ENCODE measurements around the gene PDXDC1. TPM values are rescaled to one million over a fixed set of nuclear protein-coding genes. Genes with fewer than 3 reads are reported as not detected.
"Not testable (repeated sequence)": the region's sequence is repeated elsewhere in the genome, so short reads cannot be mapped to it uniquely, and the experiment has no call there.

The PDXDC1 gene
- total RNA-seq, 1 donor from 2014 or later = 55.5 TPM

DNA sequence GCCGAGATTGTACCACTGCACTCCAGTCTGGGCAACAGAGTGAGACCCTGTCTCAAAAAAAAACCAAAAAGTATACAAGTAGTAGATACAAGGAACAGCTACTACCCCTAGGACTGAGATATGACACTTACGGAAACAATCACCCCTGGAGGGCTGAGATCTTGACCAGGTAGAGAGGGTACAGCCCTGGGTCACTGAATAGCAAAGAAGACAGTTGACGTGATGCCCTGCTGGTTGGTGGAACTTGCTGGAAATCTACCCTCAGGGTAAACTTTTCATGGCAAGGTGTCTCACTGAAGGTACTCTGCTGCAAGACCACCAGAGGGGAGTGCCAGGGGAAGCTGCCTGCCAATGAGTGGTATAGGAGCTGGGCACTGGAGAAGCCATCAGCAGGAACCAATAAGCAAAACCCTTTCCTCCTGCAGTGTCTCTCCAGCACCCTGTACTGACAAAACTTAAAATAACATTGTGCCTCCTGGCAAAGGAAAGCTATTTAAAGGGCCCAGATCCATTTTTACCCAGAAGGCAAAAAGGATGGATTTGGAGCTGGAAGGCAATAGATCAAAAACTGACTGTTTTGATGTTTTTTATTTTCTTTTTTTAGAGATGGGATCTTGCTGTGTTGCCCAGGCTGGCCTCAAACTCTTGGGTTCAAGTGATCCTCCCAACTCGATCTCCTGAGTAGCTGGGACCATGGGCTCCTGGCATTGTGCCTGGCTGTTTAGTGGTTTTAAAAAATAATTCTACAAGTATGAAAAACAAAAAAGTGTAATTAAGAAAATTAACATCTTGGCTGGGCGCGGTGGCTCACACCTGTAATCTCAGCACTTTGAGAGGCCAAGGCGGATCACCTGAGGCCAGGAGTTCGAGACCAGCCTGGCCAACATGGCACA, 11.3 kb upstream of the PDXDC1 start:
- DNase-seq (ENCODE audit: low read depth) = no peak
- Histone ChIP-seq H3K4me3 (ENCODE audit: low read depth, low read length) (no peak overlapping the region), H3K27me3 (ENCODE audit: control insufficient read depth, insufficient read depth, low read length) (peaks cover 4% of the 10 kb centered on the region), H3K36me3 (ENCODE audit: control insufficient read depth, insufficient read depth, low read length) (no peaks in the 10 kb centered on the region)
- TF ChIP-seq, protein P1, sequence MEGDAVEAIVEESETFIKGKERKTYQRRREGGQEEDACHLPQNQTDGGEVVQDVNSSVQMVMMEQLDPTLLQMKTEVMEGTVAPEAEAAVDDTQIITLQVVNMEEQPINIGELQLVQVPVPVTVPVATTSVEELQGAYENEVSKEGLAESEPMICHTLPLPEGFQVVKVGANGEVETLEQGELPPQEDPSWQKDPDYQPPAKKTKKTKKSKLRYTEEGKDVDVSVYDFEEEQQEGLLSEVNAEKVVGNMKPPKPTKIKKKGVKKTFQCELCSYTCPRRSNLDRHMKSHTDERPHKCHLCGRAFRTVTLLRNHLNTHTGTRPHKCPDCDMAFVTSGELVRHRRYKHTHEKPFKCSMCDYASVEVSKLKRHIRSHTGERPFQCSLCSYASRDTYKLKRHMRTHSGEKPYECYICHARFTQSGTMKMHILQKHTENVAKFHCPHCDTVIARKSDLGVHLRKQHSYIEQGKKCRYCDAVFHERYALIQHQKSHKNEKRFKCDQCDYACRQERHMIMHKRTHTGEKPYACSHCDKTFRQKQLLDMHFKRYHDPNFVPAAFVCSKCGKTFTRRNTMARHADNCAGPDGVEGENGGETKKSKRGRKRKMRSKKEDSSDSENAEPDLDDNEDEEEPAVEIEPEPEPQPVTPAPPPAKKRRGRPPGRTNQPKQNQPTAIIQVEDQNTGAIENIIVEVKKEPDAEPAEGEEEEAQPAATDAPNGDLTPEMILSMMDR (IDR thresholded peaks at IDR 0.05; ENCODE audit: insufficient read depth, low read length, poor library complexity, severe bottlenecking) = no peak

DNA sequence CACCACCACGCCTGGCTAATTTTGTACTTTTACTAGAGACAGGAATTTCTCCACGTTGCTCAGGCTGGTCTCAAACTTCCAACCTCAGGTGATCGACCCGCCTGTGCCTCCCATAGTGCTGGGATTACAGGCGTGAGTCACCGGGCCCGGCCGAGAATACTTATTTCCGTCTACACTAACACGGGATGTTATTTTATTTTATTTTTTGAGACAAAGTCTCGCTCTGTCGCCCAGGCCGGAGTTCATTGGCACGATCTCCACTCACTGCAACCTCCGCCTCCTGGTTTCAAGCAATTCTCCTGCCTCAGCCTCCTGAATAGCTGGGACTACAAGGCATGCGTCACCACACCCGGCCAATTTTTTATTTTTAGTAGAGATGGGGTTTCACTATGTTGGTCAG, 9.5 kb upstream of the PDXDC1 start:
- Histone ChIP-seq H3K27me3 (ENCODE audit: control insufficient read depth, insufficient read depth, low read length) (peaks cover 4% of the 10 kb centered on the region), H3K4me3 (ENCODE audit: low read depth, low read length) (no peak overlapping the region), H3K36me3 (ENCODE audit: control insufficient read depth, insufficient read depth, low read length) (no peaks in the 10 kb centered on the region)
- TF ChIP-seq, protein P1 (IDR thresholded peaks at IDR 0.05; ENCODE audit: insufficient read depth, low read length, poor library complexity, severe bottlenecking) = no peak
- DNase-seq (ENCODE audit: low read depth) = no peak

DNA sequence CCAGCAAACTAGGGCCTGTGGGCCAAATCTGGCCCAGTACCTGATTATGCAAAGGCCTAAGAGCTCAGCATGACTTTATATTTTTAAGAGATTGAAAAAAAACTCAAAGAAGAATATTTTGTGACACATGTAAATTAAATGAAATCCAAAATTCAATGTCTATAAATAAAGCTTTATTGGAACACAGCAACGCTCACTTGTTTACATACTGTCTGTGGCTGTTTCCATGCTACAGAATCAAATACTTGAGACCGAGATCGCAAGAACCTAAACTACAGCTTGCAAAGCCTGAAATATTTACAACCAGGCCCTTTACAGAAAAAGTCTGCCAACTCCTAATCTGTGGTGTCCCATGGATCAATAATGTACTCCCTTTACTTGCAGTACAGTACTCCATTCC, 5.0 kb upstream of the PDXDC1 start:
- not testable (repeated sequence) for H3K27me3 ChIP-seq (ENCODE audit: control insufficient read depth, insufficient read depth, low read length); H3K36me3 ChIP-seq (ENCODE audit: control insufficient read depth, insufficient read depth, low read length); H3K4me3 ChIP-seq (ENCODE audit: low read depth, low read length); DNase-seq (ENCODE audit: low read depth)

DNA sequence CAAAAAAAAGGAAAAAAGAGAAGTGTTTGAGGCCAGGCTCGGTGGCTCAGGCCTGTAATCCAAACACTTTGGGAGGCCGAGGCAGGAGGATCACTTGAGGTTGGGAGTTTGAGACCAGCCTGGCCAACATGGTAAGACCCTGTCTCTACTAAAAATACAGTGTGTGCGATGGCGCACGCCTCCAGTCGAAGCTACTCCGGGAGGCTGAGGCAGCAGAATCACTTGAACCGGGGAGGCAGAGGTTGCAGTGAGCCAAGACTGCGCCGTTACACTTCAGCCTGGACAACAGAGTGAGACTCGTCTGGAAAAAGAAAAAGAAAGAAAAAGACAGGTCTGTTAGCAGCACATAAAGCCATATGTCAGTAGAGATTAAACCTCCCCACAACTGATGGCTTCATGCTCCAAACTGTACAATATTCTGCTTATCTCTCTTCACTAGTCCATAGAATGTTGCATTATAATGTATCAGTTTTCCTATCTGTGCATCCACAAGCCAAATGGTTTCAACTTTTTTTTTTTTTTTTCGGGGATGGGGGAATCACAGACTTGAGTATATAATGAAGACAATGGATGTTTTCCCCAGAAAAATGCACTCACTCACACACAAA, 3.1 kb upstream of the PDXDC1 start:
- H3K4me3 ChIP-seq (ENCODE audit: low read depth, low read length); H3K27me3 ChIP-seq (ENCODE audit: control insufficient read depth, insufficient read depth, low read length); DNase-seq (ENCODE audit: low read depth); H3K36me3 ChIP-seq (ENCODE audit: control insufficient read depth, insufficient read depth, low read length): not testable (repeated sequence)

DNA sequence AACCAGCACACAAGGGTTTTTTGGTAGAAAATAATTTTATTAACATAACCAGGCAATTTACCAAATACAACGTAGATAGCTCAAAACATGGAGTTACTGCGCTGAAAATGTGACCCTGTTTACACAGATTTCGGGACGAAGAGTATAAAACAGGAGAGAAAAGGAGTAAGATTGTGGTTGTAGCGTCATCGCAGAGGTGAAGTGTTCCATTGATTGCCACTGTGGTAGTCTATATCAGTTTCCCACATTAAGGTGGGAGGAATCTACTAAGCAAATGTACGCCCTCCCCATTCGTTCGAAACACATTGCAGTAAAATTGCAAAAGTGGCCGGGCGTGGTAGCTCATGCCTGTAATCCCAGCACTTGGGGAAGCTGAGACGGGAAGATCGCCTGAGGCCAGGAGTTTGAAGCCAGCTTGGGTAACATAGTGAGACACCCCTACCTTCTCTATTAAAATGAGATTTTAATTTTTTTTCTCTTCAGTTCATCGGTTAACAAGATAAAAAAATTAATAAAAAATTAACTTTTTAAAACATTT, 972 bp upstream of the PDXDC1 start:
- DNase-seq (ENCODE audit: low read depth); H3K27me3 ChIP-seq (ENCODE audit: control insufficient read depth, insufficient read depth, low read length); H3K36me3 ChIP-seq (ENCODE audit: control insufficient read depth, insufficient read depth, low read length): not testable (repeated sequence)
- peak overlapping the region; percentile 95 for H3K4me3 ChIP-seq (ENCODE audit: low read depth, low read length)

DNA sequence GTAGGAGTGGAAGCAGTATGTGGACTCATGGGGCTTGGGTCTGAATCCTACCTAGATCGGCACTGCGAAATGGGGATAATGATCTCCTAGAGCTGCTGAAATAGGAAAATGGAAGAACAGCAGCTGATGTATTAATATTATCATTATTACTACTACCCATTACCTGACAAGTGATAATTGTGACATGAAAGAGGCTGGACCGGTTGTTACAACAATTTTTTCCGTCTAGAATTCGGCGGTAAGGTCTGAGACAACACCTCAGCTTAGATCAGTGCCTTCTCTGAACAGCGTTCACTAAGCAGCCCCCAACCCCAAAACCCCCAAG, 533 bp upstream of the PDXDC1 start:
- DNase-seq (ENCODE audit: low read depth); H3K27me3 ChIP-seq (ENCODE audit: control insufficient read depth, insufficient read depth, low read length); H3K36me3 ChIP-seq (ENCODE audit: control insufficient read depth, insufficient read depth, low read length): not testable (repeated sequence)
- peak overlapping the region; percentile 95 for H3K4me3 ChIP-seq (ENCODE audit: low read depth, low read length)

DNA sequence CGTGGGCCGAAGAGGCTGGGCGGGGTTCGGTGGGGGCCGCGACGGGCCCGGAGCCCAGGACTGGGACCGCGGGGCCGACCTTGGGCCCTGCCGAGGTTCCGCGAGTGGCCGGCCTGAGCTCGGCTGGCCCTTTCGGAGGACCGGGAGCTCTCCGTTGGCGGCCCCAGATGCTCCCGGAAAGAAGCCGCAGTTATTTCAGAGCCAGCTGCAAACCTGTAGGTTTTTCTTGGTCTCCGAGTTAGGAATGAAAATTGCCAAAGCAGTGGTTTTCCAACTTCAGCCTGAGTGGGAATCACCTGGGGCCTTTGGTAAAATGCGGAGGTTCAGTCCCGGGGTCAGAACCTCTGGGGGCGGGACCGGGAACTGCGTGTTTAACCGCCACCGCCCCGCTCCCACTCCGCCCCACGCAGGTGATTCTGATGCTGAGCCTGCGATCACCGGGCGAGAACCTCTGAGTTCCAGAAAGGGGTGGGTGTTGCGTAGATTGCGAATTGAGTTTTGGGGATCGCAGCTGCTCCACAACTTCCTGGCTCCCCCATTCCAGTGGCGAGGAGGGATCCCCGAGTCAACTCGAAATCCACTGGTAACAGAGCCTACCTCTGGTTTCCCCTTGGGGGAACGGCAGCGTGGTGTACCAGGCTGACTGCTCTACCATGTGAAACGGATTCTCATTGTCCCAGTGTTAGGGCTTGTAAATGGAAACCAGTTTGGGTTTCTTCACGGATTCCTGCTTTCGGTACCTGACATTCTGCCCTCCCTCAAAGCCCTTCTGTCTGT, 780 bp downstream of the PDXDC1 start:
- DNase-seq (ENCODE audit: low read depth); H3K27me3 ChIP-seq (ENCODE audit: control insufficient read depth, insufficient read depth, low read length); H3K36me3 ChIP-seq (ENCODE audit: control insufficient read depth, insufficient read depth, low read length): not testable (repeated sequence)

DNA sequence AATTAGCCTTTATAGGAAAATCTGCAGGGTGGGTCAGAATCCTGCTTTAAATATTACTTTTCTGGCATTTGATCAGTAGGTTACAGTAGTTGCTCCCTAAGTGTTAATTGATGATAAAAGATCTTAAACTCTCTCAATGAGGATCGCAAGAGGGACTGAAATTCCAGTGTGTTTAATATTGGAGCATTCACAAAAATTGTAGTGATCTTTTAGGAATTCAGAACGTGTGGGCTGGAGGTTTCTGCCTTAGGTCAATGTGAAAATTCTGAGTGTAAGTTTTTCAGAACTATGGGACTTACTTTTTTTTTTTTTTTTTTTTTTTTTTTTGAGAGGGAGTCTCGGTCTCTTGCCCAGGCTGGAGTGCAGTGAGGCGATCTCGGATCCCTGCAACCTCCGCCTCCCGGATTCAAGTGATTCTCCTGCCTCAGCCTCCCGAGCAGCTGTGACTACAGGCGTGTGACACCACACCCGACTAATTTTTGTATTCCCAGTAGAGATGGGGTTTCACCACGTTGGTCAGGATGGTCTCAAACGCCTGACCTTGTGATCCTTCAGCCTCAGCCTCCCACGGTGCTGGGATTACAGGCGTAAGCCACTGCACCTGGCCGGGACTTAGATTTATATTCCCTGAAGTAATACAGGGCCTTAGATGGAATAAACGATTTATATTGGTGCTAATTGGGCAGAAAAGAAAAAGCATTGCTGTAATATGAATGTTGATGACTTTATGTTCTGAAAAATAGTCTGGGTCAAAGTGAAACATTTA, 2.3 kb downstream of the PDXDC1 start:
- H3K27me3 ChIP-seq (ENCODE audit: control insufficient read depth, insufficient read depth, low read length); H3K4me3 ChIP-seq (ENCODE audit: low read depth, low read length); H3K36me3 ChIP-seq (ENCODE audit: control insufficient read depth, insufficient read depth, low read length); DNase-seq (ENCODE audit: low read depth): not testable (repeated sequence)

More for the DNA sequence above, 780 bp downstream of the PDXDC1 start:
- H3K4me3 ChIP-seq (ENCODE audit: low read depth, low read length) = peak overlapping the region; percentile 95

DNA sequence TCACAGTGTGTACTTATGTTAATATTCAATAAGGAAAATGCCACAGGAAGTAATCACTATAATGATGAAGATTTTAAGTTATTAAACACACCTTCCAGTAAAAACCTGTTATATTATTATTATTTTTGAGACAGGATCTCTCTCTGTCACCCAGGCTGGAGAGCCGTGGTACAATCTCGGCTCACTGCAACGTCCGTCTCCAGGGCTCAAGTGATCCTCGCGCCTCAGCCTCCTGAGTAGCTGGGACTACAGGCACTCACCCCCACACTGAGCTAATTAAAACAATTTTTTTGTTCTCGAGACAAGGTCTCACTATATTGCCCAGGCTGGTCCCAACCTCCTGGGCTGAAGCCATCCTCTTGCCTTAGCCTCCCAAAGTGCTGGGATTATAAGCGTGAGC, 3.5 kb downstream of the PDXDC1 start:
- H3K36me3 ChIP-seq (ENCODE audit: control insufficient read depth, insufficient read depth, low read length); H3K27me3 ChIP-seq (ENCODE audit: control insufficient read depth, insufficient read depth, low read length); H3K4me3 ChIP-seq (ENCODE audit: low read depth, low read length); DNase-seq (ENCODE audit: low read depth): not testable (repeated sequence)

DNA sequence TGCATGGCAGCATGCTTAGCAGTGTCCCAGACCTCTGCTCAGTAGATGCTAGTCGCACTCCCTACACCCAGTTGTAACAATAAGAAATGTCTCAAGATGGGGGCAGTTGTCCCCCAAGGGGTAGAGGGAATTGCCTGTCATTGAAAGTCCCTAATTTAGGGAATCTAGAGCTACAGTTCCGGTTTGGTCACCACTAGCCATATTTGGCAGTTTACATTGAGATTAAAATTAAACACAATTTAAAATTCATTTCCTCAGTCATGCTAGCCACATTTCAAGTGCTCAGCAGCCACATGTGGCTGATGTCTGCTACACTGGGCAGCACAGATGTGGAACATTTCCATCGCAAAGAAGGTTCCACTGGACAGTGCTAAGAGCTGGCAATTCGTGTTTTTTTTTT, 4.1 kb downstream of the PDXDC1 start:
- H3K36me3 ChIP-seq (ENCODE audit: control insufficient read depth, insufficient read depth, low read length); DNase-seq (ENCODE audit: low read depth); H3K27me3 ChIP-seq (ENCODE audit: control insufficient read depth, insufficient read depth, low read length); H3K4me3 ChIP-seq (ENCODE audit: low read depth, low read length): not testable (repeated sequence)

DNA sequence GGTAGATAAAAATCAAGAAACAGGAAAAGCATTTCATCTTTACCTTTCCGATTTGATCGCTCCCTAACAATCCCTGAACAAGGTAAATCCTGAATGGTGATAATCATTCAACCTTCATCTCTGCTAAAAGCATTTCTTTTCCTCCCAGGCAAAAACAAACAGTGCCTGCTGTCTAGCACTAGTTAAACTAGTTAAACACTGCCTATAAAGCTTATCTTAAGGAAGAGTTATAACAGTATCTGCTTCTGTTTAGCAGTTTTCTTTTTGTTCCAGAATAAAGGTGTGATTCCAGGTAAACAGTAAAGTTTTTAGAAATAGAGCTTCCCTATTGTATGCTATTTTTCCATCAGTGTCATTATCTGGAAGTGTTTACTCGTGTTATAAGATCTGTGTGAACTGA, 6.4 kb downstream of the PDXDC1 start:
- DNase-seq (ENCODE audit: low read depth); H3K36me3 ChIP-seq (ENCODE audit: control insufficient read depth, insufficient read depth, low read length): not testable (repeated sequence)

DNA sequence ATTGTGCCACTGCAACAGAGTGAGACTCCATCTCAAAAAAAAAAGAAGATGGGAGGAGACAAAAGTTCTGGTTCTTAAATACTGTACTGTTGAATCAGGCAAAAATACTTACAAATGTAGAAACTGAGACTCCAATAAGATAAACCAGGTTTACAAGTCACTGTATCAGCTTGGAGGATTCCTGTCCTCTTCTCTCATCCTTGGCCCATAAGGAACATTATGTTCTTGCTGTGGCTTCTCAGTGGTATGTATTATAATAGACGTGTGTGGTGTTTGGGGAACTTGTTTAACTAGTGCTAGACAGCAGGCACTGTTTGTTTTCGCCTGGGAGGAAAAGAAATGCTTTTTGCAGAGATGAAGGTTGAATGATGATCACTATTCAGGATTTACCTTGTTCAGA, 7.7 kb downstream of the PDXDC1 start:
- not testable (repeated sequence) for DNase-seq (ENCODE audit: low read depth); H3K4me3 ChIP-seq (ENCODE audit: low read depth, low read length); H3K36me3 ChIP-seq (ENCODE audit: control insufficient read depth, insufficient read depth, low read length); H3K27me3 ChIP-seq (ENCODE audit: control insufficient read depth, insufficient read depth, low read length)

More for the DNA sequence above, 6.4 kb downstream of the PDXDC1 start:
- not testable (repeated sequence) for H3K4me3 ChIP-seq (ENCODE audit: low read depth, low read length); H3K27me3 ChIP-seq (ENCODE audit: control insufficient read depth, insufficient read depth, low read length)

Data from kidney epithelial cell (primary cell).